ENCODE data around the gene IYD. TPM values are rescaled to one million over a fixed set of nuclear protein-coding genes. Genes with fewer than 3 reads are reported as not detected.
A peak's percentile ranks its signal among the peaks of the same experiment; 100 is the strongest.

IYD gene
- total and polyA plus RNA-seq, 8 donors = 0.09 to 0.75 (median 0.16) TPM; not detected in 1

GRCh38 chr6:150416128-150416527, 47.3 kb downstream of the IYD start:
- no peaks in the 10 kb centered on the region for H3K9me3 ChIP-seq
- no peaks in the 10 kb centered on the region for H3K27me3 ChIP-seq
- intact Hi-C loops (cut with DNase I) = loop anchor here in 1 of 3 donors (5.0 kb wide), 1 partner anchor 396 kb away; no protein-coding TSS in a partner anchor
- 38 to 46% methylated on average over 2 of the region's 2 CpGs for WGBS, 2 donors
- H3K4me3 ChIP-seq = no peak overlapping the region
- H3K4me1 ChIP-seq = peaks cover 0 to 8% (median 0%) of the 10 kb centered on the region in 3 donors
- H3K36me3 ChIP-seq = no peaks in the 10 kb centered on the region
- ATAC-seq = no peak
- no peak for FAIRE-seq
- DNase-seq = no peak
- no peak overlapping the region for H3K27ac ChIP-seq
- TF ChIP-seq, protein P1, sequence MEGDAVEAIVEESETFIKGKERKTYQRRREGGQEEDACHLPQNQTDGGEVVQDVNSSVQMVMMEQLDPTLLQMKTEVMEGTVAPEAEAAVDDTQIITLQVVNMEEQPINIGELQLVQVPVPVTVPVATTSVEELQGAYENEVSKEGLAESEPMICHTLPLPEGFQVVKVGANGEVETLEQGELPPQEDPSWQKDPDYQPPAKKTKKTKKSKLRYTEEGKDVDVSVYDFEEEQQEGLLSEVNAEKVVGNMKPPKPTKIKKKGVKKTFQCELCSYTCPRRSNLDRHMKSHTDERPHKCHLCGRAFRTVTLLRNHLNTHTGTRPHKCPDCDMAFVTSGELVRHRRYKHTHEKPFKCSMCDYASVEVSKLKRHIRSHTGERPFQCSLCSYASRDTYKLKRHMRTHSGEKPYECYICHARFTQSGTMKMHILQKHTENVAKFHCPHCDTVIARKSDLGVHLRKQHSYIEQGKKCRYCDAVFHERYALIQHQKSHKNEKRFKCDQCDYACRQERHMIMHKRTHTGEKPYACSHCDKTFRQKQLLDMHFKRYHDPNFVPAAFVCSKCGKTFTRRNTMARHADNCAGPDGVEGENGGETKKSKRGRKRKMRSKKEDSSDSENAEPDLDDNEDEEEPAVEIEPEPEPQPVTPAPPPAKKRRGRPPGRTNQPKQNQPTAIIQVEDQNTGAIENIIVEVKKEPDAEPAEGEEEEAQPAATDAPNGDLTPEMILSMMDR (IDR thresholded peaks at IDR 0.05) = no peak

GRCh38 chr6:150417250-150417649, 48.4 kb downstream of the IYD start:
- no peaks in the 10 kb centered on the region for H3K36me3 ChIP-seq
- H3K27ac ChIP-seq = no peak overlapping the region
- no peaks in the 10 kb centered on the region for H3K27me3 ChIP-seq
- WGBS, 2 donors = 59 to 67% methylated on average over 6 of the region's 6 CpGs
- no peaks in the 10 kb centered on the region for H3K9me3 ChIP-seq
- DNase-seq (no peak), FAIRE-seq (no peak), ATAC-seq (no peak)
- no peak overlapping the region for H3K4me3 ChIP-seq
- peaks cover 0 to 8% (median 0%) of the 10 kb centered on the region in 3 donors for H3K4me1 ChIP-seq
- intact Hi-C loops (cut with DNase I) = loop anchor here in 1 of 3 donors (5.0 kb wide), 1 partner anchor 395 kb away; no protein-coding TSS in a partner anchor
- TF ChIP-seq, protein P1 (IDR thresholded peaks at IDR 0.05) = no peak

- DNase-seq = peak in 1 of 6 donors; percentile 29
- Histone ChIP-seq H3K27me3 (no peaks in the 10 kb centered on the region), H3K36me3 (no peaks in the 10 kb centered on the region), H3K4me1 (peaks cover 0 to 8% (median 0%) of the 10 kb centered on the region in 3 donors), H3K27ac (peak overlapping the region in 2 of 4 donors; percentile 46 to 51), H3K9me3 (no peaks in the 10 kb centered on the region), H3K4me3 (peak overlapping the region in 2 of 4 donors; percentile 30 to 35)
- intact Hi-C loops (cut with DNase I) = loop anchor here in 1 of 3 donors (5.0 kb wide), 1 partner anchor 394 kb away; no protein-coding TSS in a partner anchor
- TF ChIP-seq, protein P1 (IDR thresholded peaks at IDR 0.05) = peak in 3 of 4 donors; percentile 38 to 61 (median 61)
- WGBS, 2 donors = 4 to 5% methylated on average over 12 of the region's 12 CpGs
- FAIRE-seq = peak; percentile 92
- peak; percentile 87 to 96 (median 94) for ATAC-seq
These were observed 49.4 kb downstream of the IYD start for GRCh38 chr6:150417899-150418826.

GRCh38 chr6:150418827-150419594, 50.2 kb downstream of the IYD start:
- Histone ChIP-seq H3K27me3 (no peaks in the 10 kb centered on the region), H3K36me3 (no peaks in the 10 kb centered on the region), H3K9me3 (no peaks in the 10 kb centered on the region), H3K4me3 (peak overlapping the region; percentile 3 to 35 (median 18)), H3K27ac (peak overlapping the region in 2 of 4 donors; percentile 46 to 51), H3K4me1 (peaks cover 0 to 8% (median 0%) of the 10 kb centered on the region in 3 donors)
- intact Hi-C loops (cut with DNase I) = loop anchor here in 1 of 3 donors (5.0 kb wide), 1 partner anchor 393 kb away; no protein-coding TSS in a partner anchor
- FAIRE-seq = no peak
- 5 to 7% methylated on average over 22 to 23 of the region's 23 CpGs for WGBS, 2 donors
- ATAC-seq = peak; percentile 87 to 93 (median 90)
- DNase-seq = peak; percentile 47 to 84 (median 62)
- TF ChIP-seq, protein P1 (IDR thresholded peaks at IDR 0.05) = peak; percentile 46 to 56 (median 50)
